ENCODE measurements around the gene CUL4B.
A peak's percentile ranks its signal among the peaks of the same experiment; 100 is the strongest.
"Not testable (repeated sequence)": the region's sequence is repeated elsewhere in the genome, so short reads cannot be mapped to it uniquely, and the experiment has no call there.

CUL4B gene

GRCh38 chrX:120485638-120486520 is 74.9 kb downstream of the CUL4B start:
- H3K4me3 Mint-ChIP-seq: peak overlapping the region; percentile 70
- DNase-seq (ENCODE audit: low spot score in 2 of 2) (peak; percentile 15 to 74), ATAC-seq (peak; percentile 83)
- no peaks in the 10 kb centered on the region for H3K9me3 Mint-ChIP-seq
- peak overlapping the region; percentile 84 for H3K27ac Mint-ChIP-seq
- H3K4me1 Mint-ChIP-seq: peaks cover 8% of the 10 kb centered on the region
- no peaks in the 10 kb centered on the region for H3K36me3 Mint-ChIP-seq

- no peaks in the 10 kb centered on the region for H3K9me3 Mint-ChIP-seq
- peaks cover 8% of the 10 kb centered on the region for H3K4me1 Mint-ChIP-seq
- ATAC-seq (peak; percentile 9), DNase-seq (ENCODE audit: low spot score in 2 of 2) (no peak)
- H3K36me3 Mint-ChIP-seq: no peaks in the 10 kb centered on the region
- peak overlapping the region; percentile 70 for H3K4me3 Mint-ChIP-seq
- peak overlapping the region; percentile 84 for H3K27ac Mint-ChIP-seq
These were observed 75.5 kb downstream of the CUL4B start for GRCh38 chrX:120485315-120485637.

- H3K27ac Mint-ChIP-seq: no peak overlapping the region
- H3K36me3 Mint-ChIP-seq: no peaks in the 10 kb centered on the region
- no peak for ATAC-seq
- no peak overlapping the region for H3K4me3 Mint-ChIP-seq
- no peaks in the 10 kb centered on the region for H3K4me1 Mint-ChIP-seq
- no peaks in the 10 kb centered on the region for H3K9me3 Mint-ChIP-seq
- DNase-seq (ENCODE audit: low spot score in 2 of 2): no peak
These were observed 83.3 kb downstream of the CUL4B start for GRCh38 chrX:120477453-120477852.

- no peaks in the 10 kb centered on the region for H3K36me3 Mint-ChIP-seq
- no peak for DNase-seq (ENCODE audit: low spot score in 2 of 2)
- no peaks in the 10 kb centered on the region for H3K4me1 Mint-ChIP-seq
- H3K9me3 Mint-ChIP-seq: no peaks in the 10 kb centered on the region
- no peak overlapping the region for H3K4me3 Mint-ChIP-seq
- no peak for ATAC-seq
- no peak overlapping the region for H3K27ac Mint-ChIP-seq
These were observed 84.0 kb downstream of the CUL4B start for GRCh38 chrX:120476714-120477113.

- not testable (repeated sequence) for H3K36me3 Mint-ChIP-seq; H3K4me3 Mint-ChIP-seq; H3K4me1 Mint-ChIP-seq; H3K27ac Mint-ChIP-seq; ATAC-seq; DNase-seq (ENCODE audit: low spot score in 2 of 2); H3K9me3 Mint-ChIP-seq
These were observed 85.3 kb downstream of the CUL4B start for GRCh38 chrX:120475447-120475846.

Measured in stimulated activated effector memory CD8-positive, alpha-beta T cell treated with anti-CD3 and anti-CD28 coated beads, Interleukin-12 subunit alpha, Interleukin-12 subunit beta, amount 100 ng/mL, for 72 hours (primary cell).